Stomach (tissue), 4 donors: ENCODE data around the gene SLC38A1.

Experiments used
- POLR2A ChIP-seq, 4 donors: fragments of 450-650 bp; IDR thresholded peaks; one replicate each; pipeline ENCODE4 v1.6.1; 2016; ENCODE audit warnings: antibody characterized with exemption in 4 of 4, control low read depth in 2 of 4, mild to moderate bottlenecking in 1 of 4, moderate library complexity in 1 of 4
- POLR2AphosphoS5 ChIP-seq, 3 donors: sonication (generic); formaldehyde crosslinking; IDR thresholded peaks; one replicate each; pipeline ENCODE4 v1.6.1; 2016; ENCODE audit warnings: antibody characterized with exemption in 3 of 3
- TF ChIP-seq, protein P1 (sequence below), 7 experiments: fragments of 450-650 bp in 4 of 7; fragments of 200-600 bp in 3 of 7; sonication (generic) in 3 of 7; IDR thresholded peaks; one replicate each; pipeline ENCODE4 v1.5.1; 2016 to 2019; ENCODE audit warnings: antibody characterized with exemption in 7 of 7, control low read depth in 2 of 7, mild to moderate bottlenecking in 1 of 7

DNA sequence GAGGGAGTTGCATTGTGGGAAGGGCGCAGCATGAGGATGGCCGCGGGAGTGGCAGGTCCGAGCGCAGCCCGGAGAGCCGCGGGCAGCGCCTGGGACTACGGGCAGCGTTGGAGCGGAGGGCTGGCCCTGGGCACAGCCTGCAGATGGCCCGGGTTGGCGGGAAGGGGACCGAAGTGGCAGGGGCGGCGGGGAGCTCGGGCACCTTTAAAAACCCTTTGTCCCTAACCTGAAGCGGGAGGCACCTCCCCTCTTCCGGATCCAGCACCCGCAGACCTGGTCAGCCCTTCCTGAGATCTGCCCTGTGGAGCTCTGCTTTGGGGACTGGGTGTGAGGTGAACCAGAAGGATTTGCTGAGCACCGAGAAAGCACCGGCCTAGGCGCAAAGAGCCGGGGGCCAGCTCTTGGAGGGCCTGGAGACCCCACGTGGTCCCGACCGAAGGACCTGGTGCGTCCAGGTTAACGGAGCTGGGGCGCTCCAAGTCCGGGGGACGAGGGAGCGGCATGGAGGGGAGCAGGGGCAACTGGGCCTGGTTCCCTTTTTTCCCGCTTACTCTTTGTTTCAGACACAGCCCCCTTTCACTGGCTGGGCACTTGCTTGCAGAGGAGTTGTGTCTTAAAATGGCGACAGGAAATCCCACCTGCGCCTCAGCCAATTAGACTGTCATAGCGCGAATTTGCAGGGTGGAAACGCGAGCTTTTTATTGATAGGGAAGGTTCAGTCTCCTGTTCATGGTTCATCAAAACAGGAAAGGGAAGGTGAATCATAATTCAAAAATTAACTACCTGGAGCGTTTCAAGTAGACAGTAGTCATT, 792 bp upstream of the SLC38A1 start:
- TF ChIP-seq, protein P1, sequence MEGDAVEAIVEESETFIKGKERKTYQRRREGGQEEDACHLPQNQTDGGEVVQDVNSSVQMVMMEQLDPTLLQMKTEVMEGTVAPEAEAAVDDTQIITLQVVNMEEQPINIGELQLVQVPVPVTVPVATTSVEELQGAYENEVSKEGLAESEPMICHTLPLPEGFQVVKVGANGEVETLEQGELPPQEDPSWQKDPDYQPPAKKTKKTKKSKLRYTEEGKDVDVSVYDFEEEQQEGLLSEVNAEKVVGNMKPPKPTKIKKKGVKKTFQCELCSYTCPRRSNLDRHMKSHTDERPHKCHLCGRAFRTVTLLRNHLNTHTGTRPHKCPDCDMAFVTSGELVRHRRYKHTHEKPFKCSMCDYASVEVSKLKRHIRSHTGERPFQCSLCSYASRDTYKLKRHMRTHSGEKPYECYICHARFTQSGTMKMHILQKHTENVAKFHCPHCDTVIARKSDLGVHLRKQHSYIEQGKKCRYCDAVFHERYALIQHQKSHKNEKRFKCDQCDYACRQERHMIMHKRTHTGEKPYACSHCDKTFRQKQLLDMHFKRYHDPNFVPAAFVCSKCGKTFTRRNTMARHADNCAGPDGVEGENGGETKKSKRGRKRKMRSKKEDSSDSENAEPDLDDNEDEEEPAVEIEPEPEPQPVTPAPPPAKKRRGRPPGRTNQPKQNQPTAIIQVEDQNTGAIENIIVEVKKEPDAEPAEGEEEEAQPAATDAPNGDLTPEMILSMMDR (IDR thresholded peaks at IDR 0.05) = no peak
- TF ChIP-seq POLR2A (IDR thresholded peaks at IDR 0.05) (no peak), POLR2AphosphoS5 (IDR thresholded peaks at IDR 0.05) (no peak)
